ENCODE data around the gene CD300LG.
A peak's percentile ranks its signal among the peaks of the same experiment; 100 is the strongest.
"Not testable (repeated sequence)": the region's sequence is repeated elsewhere in the genome, so short reads cannot be mapped to it uniquely, and the experiment has no call there.

The CD300LG gene

DNA sequence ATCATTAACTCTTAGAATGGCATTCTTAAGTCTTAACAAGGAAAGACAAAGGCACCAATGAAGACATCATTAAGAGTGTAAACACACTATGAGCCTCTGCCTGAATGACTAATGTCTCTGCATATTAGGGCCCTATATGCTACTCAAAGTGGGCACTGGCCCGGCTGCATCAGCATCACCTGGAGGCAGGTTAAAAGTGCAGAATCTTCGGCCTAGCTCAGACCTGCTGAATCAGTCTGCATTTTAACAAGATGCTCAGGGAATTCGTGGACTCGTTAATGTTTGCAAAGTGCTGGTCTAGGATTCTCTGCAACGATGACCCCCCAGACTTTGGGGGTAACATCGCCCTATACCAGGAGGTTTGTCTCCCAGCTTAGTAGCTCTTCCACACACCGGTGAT, 20.8 kb upstream of the CD300LG start:
- no peak for DNase-seq

DNA sequence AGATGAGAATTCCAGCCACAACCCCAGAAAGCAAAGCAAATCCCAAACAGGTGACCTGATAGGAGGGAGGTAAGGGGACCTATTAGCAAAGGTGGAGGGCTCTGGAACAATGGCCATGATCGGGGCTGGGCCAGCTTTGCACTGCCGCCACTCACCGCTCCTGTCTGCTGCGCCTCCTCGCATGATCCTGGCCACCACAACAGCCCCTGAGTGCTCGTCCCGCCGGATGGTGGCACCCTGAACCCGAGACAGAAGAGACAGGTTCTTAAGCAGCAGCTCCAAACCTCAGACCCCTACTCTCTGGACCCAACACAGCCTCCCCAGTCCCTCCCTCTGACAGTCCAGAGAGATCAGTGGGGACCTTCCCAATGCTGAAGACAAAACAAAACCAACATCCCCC, 19.4 kb upstream of the CD300LG start:
- no peak for DNase-seq

DNA sequence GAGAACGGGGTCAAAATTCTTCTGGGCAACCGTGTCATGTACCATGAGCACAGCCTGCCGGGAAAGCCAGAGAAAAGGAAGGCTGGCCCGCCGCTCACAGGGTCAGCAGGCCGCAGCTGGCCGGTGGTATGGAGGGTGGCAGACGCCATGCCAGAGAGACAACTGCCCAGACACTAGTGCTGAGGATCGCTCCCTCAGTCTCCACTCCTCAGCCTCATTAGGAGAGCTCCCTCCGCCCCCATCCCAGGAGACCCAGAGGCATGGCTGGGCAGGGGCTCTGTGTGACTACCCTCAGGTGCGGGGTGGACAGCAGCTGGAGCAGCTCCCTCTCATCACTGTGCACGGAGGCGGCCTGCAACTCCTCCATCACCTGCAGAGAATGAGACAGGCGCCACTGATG, 17.2 kb upstream of the CD300LG start:
- DNase-seq = no peak

DNA sequence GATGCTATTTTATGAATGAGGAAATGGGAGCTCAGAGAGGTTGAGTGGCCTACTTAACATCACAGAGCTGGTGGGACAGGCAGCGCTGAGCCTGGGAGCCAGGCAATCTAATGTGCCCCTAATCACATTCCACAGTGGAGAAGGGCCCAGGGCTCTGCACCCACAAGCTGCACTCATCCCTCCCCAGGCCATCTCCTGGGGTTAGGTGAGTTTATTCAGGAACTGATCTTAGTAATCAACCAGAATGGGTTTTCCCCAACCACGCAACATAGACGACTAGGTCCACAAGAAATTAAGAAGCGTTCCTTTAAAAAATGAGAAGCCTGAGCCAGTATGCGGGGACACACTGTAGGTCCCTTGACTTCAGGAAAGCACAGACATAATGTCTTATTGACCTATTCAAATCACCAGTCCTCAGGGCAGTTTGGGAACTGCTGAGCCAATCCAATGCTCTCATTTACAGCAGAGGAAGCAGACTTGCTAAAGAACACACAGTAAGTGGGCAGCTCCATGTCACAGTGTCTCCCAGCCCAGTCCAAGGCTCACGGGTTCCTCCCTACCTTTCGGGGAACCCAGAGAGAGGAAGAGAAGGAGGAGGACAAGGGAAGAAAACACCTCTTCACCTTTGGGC, 16.4 kb upstream of the CD300LG start:
- no peak for DNase-seq

DNA sequence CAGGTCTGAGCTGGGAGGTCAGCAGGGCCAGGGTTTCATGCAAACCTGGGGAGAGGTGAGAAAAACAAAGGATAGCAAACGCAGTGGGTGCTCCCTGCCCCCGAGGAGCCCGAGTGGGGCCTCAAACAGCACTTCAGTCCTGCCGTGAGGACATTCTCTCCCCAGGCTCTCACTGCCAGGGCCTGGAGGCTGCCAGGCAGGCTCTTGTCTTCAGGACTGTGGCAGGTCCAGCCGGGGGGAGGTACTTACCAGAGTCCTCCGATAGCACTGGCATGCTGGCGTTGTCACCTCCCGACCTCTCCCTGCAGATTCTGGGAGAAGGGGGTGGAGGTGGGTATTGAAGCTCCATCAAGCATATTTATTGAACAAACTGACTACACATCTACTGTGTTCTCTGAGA, 15.3 kb upstream of the CD300LG start:
- no peak for DNase-seq

DNA sequence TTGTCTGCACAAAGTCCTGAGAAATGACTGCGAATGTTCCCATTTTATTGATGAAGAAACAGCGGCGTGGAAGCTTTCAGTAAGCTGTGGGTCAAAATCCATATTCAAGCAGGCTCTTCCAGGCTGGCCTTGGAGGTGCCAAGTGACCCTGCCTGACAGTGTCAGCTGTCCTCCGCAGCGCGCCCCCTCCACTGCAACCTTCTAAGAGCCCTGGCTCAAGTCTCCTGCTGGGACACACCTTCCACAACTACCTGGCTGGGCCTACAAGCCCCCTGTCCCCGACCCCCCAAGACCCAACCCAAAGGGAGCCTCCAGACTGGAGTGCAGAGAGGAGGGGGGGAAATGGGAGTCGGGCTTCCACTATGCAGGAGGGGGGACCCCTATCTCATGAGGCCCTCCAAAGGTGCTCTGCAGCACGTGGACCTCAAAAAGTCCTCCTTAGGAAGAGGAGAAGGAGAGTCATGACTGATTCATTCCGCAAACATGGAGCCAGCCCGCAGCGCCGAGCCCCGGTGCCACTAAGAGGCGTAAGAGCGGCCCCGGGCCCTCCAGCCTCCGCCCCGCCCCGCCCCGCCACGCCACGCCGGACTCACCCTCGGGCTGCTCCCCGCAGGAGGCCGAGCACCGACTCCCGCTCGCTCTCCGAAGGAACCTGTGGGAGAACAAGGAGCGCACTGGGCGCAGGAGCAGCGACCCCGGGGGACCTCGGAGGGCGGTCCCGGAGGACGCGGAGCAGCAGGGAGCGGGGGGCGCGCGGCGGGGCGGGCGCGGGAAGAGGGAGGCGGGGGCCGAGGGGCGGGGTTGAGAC, 14.6 kb upstream of the CD300LG start:
- DNase-seq = no peak

DNA sequence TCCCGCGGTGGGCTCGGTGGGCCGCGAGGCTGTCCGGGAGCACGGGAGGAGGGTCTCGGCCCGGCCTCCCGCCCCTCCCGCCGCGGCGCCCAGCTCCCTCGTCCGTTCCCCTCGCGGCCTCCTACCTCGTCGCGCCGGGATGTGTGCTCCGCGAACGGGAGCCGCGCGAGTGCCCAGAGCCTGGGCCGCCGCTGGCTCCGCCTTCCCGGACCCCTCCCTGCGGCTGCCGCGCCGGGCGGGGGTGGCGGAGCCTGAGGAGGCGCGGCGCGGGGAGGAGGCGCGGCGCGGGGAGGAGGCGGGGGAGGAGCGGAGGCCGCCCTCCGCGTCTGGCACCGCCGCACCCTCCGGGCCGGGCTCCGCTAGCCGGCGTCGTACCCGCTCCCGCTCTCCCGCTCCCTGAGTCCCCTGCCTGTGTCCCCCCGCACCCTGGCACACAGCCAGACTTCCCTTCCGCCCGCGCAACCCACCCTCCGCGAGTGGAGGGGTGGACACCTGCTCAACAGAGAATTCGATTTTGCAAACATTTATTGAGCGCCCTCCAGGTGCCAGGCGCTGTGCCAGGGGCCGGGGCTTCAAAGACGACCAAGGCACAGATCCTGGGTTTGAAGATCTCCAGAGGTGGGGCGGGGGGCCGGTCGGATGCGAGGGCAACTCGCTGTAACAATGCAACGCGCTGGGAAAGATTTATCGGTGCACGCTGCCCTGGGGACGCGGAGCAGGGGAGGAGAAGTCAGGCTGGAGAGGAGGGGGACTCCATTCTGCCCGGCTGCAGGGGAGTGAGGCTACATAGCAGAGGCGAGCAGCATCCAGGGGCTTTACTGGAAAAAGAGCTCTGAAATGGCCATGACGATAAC, 13.8 kb upstream of the CD300LG start, which contains the start of gene MPP3:
TSS of gene MPP3 (minus strand) at position 171 of the 854 bp plus-strand sequence. CDS start 1,240 bp downstream, outside the sequence.
- peak; percentile 44 for DNase-seq

DNA sequence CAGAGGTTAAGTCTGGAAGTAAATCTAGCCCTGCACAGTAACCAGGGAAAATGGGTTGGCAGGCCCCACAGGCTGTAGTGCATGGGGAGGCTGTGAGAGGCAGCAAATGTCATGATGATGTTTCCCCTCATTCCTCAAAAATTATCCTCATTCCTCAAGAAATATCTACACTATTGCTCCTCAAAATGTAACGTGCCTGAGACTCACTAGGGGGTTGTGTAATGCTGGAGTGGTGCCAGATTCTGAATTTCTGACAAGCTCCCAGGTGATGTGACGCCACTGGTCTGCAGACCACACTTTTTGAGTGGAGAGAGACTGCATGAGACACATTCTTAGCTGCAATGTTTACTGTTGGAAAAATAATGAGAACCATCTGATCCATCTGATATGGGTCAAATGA, 12.9 kb upstream of the CD300LG start:
- no peak for DNase-seq

DNA sequence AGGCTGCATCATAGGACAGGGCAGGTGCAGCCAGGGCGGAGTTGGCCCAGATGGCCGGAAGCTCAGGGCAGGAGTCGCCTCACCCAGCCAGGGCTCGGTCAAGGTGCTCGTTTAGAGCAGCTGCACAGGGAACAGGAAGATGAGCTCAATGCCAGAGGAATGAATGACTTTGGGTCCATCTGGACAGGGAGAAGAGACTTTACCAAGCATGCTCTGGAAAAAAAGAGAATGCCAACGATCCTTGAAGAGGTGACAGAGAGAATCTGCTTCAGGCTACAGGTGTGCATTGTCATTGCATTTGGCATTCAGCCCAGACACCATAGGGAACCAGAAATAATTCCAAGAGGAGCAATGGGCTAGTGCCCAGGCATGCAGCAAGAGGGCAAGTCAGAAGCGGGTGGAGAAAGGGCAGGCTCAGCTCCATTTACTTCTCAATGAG, 7.3 kb upstream of the CD300LG start:
- no peak for DNase-seq

DNA sequence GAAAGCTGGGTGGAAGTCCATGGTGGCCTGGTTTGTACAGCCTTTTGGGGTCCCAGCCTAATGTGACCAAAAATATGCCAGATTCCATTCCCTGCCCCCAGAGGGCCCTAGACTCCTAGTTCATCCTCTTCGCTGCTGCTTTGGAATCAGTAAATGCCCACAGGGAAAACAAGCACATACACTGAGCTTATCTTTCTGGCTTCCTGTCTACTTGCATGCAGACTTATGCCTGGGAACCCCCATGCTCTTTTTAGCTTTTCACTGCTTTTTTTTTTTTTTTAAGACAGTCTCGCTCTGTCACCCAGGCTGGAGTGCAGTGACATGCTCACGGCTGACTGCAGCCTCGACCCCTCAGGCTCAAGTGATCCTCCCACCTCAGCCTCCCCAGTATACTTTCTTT, 6.2 kb upstream of the CD300LG start:
- no peak for DNase-seq

DNA sequence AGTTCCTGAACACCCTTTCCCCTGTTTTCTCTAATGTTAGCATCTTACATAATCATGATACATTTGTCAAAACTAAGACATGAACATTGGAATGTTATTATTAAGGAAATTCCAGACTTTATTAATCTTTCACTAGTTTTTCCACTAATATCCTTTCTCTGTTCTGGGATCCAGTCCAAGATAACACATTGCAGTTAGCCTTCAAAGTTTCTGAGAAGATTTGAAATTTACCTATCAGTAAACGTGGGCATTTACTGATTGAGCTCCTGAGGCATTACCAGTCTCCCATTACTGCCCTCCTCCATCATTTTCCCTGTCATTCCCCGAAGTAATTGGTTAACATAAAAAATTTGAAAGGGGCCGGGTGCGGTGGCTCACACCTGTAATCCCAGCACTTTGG, 5.7 kb upstream of the CD300LG start:
- DNase-seq = no peak

DNA sequence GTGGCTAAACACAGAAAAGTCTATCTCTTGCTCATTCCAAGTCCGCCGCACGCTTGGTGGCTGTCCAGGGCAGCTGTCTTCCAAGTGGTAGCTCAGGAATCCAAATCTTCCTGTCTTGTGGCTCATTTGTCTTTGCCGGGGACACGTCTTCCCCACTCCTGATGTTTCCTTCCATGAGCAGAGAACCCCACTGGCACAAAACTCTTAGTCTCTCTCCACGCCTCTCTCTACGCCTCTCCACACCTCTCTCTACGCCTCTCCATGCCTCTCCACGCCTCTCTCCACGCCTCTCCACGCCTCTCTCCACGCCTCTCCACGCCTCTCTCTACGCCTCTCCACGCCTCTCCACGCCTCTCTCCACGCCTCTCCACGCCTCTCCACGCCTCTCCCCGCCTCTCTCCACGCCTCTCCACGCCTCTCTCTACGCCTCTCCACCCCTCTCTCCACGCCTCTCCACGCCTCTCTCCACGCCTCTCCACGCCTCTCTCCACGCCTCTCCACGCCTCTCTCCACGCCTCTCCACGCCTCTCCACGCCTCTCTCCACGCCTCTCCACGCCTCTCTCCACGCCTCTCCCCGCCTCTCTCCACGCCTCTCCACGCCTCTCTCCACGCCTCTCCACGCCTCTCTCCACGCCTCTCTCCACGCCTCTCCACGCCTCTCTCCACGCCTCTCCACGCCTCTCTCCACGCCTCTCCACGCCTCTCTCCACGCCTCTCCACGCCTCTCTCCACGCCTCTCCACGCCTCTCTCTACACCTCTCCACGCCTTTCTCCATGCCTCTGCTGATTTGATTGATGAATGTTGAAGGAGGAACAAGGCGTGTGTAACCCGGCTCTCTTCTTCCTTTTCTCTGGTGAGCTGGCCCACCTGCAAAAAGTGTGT, 4.6 kb upstream of the CD300LG start:
- not testable (repeated sequence) for DNase-seq

DNA sequence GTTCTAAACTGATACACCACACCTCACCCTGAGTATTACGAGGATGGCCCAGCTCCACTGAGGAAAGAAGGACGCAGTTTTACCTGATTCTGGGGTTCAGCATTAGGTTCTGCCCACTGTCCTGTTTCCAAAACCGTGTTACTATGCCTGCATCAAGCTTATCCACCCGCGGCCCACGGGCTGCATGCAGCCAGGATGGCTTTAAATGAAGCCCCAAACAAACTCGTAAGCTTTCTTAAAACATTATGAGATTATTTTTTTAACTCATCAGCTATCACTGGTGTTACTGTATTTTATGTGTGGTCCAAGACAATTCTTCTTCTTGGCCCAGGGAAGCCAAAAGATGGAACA, 4.0 kb upstream of the CD300LG start:
- no peak for DNase-seq

DNA sequence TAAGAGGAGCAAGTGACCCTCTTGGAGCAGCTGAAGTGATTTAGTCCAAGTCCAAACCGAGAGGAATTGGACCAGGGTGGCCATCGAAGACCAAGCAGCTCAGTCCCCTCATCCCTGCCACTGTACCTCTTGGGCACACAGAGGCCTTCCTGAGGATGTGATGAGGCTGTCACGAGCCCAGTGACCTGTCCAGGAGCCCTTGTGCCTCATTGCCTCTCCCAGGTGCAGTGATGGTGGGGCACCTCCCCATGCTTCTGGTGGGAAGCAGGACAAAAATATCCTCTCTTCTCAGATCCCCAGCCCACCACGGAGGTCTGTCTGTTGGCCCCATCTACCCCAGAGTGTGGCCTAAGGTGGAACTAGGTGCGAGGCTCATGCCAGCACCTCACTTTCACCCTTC, 2.7 kb upstream of the CD300LG start:
- no peak for DNase-seq

DNA sequence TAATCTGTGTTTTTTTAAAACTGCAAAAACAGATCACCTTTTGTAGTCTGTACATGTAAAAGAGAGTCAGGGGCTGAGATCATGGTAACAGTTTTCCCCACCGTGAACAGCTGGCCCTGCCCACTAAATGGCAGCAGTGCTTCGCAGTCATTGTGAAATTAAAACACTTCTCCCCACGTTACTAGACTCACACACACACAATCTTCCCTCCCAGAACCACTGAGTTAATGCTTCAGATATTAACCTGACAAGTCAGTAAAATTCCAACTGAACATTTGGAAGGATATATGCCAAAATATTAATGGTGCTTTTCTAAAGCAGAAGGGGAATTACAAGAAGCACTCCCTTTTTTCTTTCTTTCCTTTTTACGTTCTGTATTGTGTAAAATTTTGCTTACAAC, 1.2 kb upstream of the CD300LG start:
- no peak for DNase-seq

DNA sequence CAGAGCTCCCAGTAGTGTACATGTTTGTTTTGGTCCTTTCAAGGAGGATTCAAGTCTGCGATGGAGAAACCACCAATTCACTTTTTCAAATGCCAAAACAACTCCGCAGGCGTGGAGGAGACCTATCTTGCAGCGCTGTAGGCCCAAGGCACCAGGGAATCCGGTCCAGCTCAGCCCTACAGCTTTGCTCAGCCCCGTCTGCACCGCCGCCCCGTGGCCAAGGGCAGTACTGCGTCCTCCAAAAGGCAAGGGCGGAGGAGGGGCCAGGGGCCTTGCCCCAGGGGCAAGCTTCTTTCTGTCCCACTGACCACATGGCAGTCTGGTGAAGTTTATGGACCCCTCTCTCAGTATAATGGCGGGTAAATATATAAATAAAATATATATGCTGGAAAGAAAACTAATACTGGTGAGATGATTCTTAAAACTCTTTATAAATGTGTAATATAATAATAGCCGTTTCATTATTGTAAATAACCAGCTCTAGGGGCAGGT, 709 bp upstream of the CD300LG start:
- peak; percentile 41 for DNase-seq

DNA sequence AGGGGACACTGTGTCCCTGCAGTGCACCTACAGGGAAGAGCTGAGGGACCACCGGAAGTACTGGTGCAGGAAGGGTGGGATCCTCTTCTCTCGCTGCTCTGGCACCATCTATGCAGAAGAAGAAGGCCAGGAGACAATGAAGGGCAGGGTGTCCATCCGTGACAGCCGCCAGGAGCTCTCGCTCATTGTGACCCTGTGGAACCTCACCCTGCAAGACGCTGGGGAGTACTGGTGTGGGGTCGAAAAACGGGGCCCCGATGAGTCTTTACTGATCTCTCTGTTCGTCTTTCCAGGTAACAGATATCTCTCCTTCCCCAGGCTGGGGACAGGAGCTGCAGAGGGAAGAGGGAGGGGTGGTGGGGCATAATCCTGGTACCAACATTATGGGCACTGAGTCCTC, 1.6 kb downstream of the CD300LG start:
- no peak for DNase-seq

DNA sequence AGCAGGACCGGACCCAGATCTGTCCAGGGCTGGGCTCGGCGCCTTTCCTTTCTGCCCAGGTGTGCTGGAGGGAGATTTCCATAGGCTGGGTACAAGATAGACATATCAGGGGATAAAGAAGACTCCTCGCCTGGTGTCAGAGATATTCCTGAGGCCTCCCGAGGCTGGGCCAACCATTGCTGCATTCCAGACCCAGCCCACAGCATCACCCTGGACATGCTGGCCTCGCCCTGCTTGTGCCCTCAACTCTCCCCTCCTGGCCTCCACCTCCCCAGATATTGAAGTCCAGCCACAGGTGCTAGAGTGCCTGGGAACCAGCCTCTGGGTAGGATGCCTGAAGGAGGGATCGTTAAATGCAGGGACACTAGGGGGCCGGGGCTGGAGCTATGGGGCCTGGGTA, 2.1 kb downstream of the CD300LG start:
- DNase-seq = no peak

DNA sequence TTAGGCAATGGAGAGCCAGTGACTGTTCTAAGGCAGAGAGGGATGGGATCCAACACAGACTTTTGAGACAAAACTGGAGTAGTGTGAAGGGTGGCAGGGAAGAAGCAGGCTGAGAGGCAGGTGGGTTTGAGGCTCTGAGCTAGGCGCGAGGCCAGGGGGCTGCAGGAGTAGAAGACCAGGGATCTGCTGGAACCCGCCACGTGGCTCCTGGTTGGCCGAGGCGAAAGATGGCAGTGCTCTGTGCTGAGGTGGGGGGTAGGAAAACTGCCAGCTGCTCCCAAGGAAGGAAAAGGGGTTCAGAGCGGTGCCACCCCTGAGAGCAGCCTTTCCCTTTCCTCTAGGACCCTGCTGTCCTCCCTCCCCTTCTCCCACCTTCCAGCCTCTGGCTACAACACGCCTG, 5.6 kb downstream of the CD300LG start:
- DNase-seq = no peak

DNA sequence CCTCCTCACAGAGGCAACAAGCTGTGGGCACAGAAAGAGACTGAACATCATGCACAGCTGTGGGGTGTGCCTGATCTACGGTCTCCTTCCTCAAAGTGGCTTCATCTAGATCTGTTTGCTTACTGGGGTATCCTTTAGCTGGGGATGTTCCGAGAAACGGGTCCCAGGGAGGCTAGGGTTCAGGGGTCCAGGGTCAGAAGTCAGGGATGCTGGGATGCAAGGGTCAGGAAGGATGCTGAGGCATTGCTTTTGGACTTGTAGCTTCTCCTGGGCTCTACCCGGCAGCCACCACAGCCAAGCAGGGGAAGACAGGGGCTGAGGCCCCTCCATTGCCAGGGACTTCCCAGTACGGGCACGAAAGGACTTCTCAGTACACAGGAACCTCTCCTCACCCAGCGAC, 6.6 kb downstream of the CD300LG start:
- no peak for DNase-seq

DNA sequence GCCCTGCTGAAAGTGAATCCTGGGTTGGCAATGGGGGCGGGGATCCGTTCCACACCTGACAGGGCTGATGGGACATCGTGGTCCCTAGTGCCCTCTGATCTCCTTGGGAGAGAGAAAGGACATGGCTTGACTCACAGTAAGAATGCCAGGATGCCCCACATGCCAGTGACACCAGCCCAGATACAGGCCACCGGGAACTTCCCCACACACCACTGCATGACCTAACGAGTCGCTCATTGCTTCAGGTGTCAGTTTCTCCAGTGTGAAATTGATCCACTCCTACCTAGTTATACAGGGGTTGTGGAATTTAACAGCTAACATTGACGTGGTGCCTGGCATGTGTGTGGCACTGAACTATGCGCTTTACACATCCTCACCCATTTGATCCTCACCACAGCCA, 7.5 kb downstream of the CD300LG start:
- DNase-seq = no peak

DNA sequence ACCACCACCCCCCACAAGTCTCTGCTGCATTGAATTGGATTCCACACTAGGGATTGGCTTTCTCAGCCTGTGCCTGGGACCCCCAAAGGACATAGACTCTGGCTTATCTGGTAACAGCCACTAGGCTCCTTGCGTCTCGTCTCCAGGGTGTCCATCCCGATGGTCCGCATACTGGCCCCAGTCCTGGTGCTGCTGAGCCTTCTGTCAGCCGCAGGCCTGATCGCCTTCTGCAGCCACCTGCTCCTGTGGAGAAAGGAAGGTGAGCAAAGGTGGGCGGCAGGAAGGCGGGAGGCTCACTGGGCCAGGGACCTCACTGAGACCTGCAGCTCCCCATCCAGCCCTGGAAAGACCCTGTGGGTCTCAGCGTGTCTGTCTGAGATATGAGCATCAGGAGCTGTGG, 8.1 kb downstream of the CD300LG start:
- DNase-seq = no peak
